BJ (cell line): ENCODE data around the gene RNF151. TPM values are rescaled to one million over a fixed set of nuclear protein-coding genes. Genes with fewer than 3 reads are reported as not detected.

Experiments used
- CTCF ChIA-PET: fragments of 350-600 bp; formaldehyde crosslinking; extraction: SDS; loops from one replicate; lab custom pipeline; 2021; ENCODE audit warnings: antibody characterized with exemption, inconsistent platforms; lab: Yijun Ruan, JAX
- POLR2A ChIA-PET: fragments of 300-600 bp; sonication (Branson Sonifier 250); formaldehyde crosslinking; extraction: SDS; loops from one replicate; lab custom pipeline; 2021; ENCODE audit warnings: antibody characterized with exemption; lab: Charles Lee
- DNase-seq: peaks from one replicate; pipeline ENCODE4 v3.0.0-alpha.2; 2011; ENCODE audit warnings: low read depth
- H3K27me3 ChIP-seq: 2 replicates; pipeline ENCODE4 v1.6.0; 2011; ENCODE audit warnings: low read length; ENCODE audit not compliant: control insufficient read depth, insufficient read depth
- H3K36me3 ChIP-seq: 2 replicates; pipeline ENCODE4 v1.5.1; 2011; ENCODE audit warnings: low read length; ENCODE audit not compliant: control insufficient read depth, insufficient read depth
- H3K4me3 ChIP-seq: 2 replicates; pipeline ENCODE4 v1.5.1; 2011; ENCODE audit warnings: low read depth, mild to moderate bottlenecking, control low read depth, low read length
- polyA plus RNA-seq: library from polyadenylated mRNA; depleted of rRNA; stranded (reverse); fragments of >200 nt; gene quantifications from 2 replicates; pipeline ENCODE4 v1.2.3, GENCODE V29; 2011
- TF ChIP-seq, protein P1 (sequence below): IDR thresholded peaks from 2 replicates; pipeline ENCODE4 v1.5.1; 2011; ENCODE audit warnings: low read depth, mild to moderate bottlenecking, control low read depth, inconsistent platforms, low read length, moderate library complexity; ENCODE audit not compliant: insufficient read depth

The RNF151 gene
- polyA plus RNA-seq, 1 experiment = not detected

DNA sequence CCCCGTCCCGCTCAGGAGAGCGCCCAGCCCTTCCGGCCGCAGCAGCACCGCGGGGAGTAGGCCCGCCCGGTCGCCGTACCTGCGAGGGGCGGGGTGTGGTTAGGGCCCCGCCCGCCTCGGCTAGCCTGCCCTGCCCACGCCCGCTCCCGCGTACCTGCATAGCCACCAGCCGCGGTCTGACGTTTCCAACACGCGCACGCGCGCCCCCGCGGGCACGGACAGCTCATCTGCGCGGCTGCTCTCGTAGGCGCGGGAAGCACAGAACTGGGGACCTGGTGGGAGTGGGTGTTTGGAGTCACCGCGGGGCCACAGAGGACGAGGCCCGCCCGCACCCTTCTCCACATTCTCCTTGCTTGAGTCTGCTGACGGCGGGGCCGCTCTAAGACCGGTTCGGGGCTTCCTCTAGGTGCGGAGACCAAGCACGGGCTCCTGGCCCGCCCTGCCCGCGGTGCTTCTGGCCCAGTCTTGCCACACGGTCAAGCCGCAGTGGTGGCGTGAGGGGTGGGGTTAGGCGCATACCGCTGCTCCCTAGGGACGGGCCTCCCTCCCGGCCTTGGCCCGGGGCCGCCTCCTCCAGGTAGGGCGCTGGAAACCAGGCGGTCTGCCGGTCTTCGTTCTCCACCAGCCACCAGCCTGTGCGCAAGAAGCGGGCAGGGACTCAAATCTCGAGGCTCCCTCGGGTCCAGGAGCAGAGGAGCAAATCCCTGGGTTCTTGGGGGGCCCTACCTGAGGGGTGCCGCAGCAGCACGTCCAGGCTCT lies 12.8 kb downstream of the RNF151 start:
- TF ChIP-seq, protein P1, sequence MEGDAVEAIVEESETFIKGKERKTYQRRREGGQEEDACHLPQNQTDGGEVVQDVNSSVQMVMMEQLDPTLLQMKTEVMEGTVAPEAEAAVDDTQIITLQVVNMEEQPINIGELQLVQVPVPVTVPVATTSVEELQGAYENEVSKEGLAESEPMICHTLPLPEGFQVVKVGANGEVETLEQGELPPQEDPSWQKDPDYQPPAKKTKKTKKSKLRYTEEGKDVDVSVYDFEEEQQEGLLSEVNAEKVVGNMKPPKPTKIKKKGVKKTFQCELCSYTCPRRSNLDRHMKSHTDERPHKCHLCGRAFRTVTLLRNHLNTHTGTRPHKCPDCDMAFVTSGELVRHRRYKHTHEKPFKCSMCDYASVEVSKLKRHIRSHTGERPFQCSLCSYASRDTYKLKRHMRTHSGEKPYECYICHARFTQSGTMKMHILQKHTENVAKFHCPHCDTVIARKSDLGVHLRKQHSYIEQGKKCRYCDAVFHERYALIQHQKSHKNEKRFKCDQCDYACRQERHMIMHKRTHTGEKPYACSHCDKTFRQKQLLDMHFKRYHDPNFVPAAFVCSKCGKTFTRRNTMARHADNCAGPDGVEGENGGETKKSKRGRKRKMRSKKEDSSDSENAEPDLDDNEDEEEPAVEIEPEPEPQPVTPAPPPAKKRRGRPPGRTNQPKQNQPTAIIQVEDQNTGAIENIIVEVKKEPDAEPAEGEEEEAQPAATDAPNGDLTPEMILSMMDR = no peak
- ChIA-PET POLR2A (no interaction called here), CTCF (interaction anchor here (1.1 kb wide), 1 partner anchor 161 kb away, joined by 4 read pairs; no protein-coding TSS in a partner anchor)
- Histone ChIP-seq H3K4me3 (no peak overlapping the region), H3K27me3 (peaks cover 12% of the 10 kb centered on the region), H3K36me3 (peaks cover 29% of the 10 kb centered on the region)
- no peak for DNase-seq

DNA sequence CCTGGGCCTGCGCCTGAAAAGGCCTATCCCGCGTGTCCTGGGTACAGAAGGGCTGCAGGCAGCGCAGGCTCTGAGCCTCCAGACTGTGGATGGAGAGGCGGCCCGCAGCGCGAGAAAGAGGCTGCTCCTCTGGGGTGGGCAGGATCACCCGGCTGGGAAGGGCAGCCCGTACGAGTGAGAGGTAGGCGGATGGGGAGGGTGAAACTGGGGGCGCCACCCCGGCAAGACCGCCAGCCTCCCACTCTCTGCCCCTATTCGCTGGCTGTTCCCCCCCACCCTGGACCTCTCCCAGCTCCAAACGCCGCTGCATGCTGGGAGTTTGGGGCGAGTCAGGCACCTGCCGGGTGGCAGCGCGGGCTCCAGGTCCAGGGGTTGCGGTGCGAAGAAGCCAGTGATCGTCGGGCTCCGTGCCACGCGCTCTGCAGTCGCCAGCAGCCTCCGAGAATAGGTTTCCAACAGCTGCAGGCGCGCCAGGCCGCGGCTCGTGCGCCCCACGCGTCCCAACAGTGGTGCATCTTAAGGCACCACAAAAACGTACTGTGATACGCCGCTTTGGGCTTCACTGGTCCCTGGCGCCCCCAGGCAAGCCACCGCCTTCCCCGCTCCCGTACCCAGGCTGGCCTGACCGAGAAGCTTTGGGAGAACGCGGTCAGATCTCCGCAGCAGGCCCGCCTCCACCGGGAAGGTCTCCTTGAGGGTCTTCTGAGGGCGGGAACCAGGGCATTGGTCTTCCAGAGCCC lies 13.5 kb downstream of the RNF151 start:
- DNase-seq = no peak
- TF ChIP-seq, protein P1 = no peak
- peaks cover 26% of the 10 kb centered on the region for H3K36me3 ChIP-seq
- H3K4me3 ChIP-seq = no peak overlapping the region
- POLR2A ChIA-PET = no interaction called here
- H3K27me3 ChIP-seq = peaks cover 12% of the 10 kb centered on the region
- CTCF ChIA-PET = no interaction called here

DNA sequence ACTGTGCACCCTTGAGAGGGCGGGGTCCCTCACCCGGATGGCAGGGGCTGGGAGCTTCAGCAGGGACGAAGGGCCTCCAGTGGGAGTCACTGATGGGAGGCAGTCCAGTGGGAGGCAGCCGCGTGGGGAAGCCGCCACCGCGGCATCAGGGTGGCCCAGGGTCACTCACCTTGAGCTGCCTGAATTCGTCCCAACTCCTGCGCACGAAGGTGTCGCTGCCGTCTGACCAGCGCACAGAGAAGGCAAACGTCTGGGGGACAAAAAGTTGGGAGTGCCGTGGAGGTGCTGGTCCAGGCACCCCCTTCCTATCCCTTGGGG lies 14.1 kb downstream of the RNF151 start:
- Histone ChIP-seq H3K27me3 (peaks cover 12% of the 10 kb centered on the region), H3K36me3 (peaks cover 24% of the 10 kb centered on the region), H3K4me3 (no peak overlapping the region)
- TF ChIP-seq, protein P1 = no peak
- ChIA-PET POLR2A (no interaction called here), CTCF (interaction anchor here (1.1 kb wide), 1 partner anchor 160 kb away, joined by 3 read pairs; no protein-coding TSS in a partner anchor)
- DNase-seq = no peak

DNA sequence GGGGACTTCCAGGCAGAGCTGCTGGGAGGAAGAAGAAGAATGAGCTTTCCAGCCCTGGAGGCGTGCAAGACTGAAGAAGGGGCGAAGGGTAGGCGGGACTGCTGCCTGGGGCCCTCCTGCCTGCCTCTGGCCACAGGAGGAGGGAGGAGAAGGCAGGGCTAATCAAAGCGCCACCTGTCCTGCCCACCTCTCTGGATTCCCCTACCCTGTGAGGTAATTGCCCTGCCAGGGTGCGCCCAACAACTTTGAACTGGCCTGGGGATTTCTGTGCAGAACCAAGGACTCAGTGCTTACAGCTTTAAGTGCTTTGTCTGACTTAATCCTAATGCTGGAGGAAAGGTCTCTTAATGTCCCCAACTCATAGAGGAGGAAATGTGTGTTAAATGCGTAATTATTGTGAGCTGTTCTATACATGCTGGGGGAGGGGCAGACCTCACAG lies 14.8 kb downstream of the RNF151 start, which contains the start of gene NOXO1:
Gene NOXO1, minus strand, starts transcription at position 72 of the 439 bp plus-strand sequence. CDS start 290 bp downstream, outside the sequence.
- Histone ChIP-seq H3K4me3 (no peak within 1 kb of the TSS), H3K36me3 (peaks cover 24% of the 10 kb centered on the region), H3K27me3 (peaks cover 12% of the 10 kb centered on the region)
- CTCF ChIA-PET = interaction anchor here (1.1 to 1.3 kb wide), 2 partner anchors 10 to 159 kb away, joined by 3 to 4 read pairs; partner anchors contain the start of gene TBL3
- POLR2A ChIA-PET = no interaction called here
- TF ChIP-seq, protein P1 = no peak
- DNase-seq = no peak

DNA sequence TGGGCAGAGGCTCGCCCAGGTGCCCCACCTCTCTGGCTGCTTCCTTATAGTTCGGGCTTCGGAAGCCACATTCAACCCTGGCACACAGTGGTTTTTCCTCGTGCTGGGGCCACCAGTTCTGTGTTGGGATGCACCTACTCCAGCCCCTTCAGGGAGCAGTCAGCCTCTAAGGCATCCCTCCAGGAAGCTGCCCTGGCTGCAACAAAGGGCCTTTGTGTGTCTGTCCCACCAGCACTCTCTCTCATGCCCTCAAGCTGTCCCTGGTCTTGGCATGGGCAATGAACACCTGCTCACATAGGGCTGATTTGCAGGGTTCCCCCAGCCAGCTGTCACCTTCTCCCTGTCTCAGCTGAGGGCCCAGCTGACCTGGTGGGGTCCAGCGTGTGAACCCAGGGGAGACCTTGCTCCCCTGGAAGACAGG lies 15.4 kb downstream of the RNF151 start:
- TF ChIP-seq, protein P1 = no peak
- ChIA-PET CTCF (interaction anchor here (0.6 to 1.3 kb wide), 4 partner anchors 10 to 169 kb away, joined by 3 to 4 read pairs (median 4); partner anchors contain the start of gene TBL3), POLR2A (no interaction called here)
- Histone ChIP-seq H3K4me3 (no peak overlapping the region), H3K27me3 (peaks cover 12% of the 10 kb centered on the region), H3K36me3 (peaks cover 24% of the 10 kb centered on the region)
- DNase-seq = no peak
